HepG2 (cell line): ENCODE measurements around the gene SIK2. TPM values are rescaled to one million over a fixed set of nuclear protein-coding genes. Genes with fewer than 3 reads are reported as not detected.
A peak's percentile ranks its signal among the peaks of the same experiment; 100 is the strongest.

Source experiments
- CEBPB ChIP-seq: IDR thresholded peaks from 2 replicates; pipeline ENCODE4 v1.6.1; 2011; ENCODE audit warnings: low read depth, low read length, improper control_type of control experiment, borderline replicate concordance
- IRF1 ChIP-seq: sonication (generic); formaldehyde crosslinking; IDR thresholded peaks from 2 replicates; pipeline ENCODE4 v1.4.0; 2020; ENCODE audit warnings: low read depth, mild to moderate bottlenecking, missing genetic modification reagents
- MYPOP ChIP-seq: sonication (generic); formaldehyde crosslinking; IDR thresholded peaks from 2 replicates; pipeline ENCODE4 v1.8.1; 2023; ENCODE audit warnings: mild to moderate bottlenecking, moderate library complexity, missing genetic modification reagents
- NAIF1 ChIP-seq: sonication (generic); formaldehyde crosslinking; IDR thresholded peaks from 2 replicates; pipeline ENCODE4 v1.5.0; 2020; ENCODE audit warnings: mild to moderate bottlenecking, missing genetic modification reagents, borderline replicate concordance
- ONECUT2 ChIP-seq: sonication (generic); formaldehyde crosslinking; IDR thresholded peaks from 2 replicates; pipeline ENCODE4 v1.4.0; 2020; ENCODE audit warnings: missing genetic modification reagents
- PHF5A ChIP-seq: IDR thresholded peaks from one replicate; pipeline ENCODE4 v1.6.1; 2018; ENCODE audit warnings: low read depth, missing genetic modification reagents; ENCODE audit not compliant: unreplicated experiment
- PITX1 ChIP-seq: sonication (generic); formaldehyde crosslinking; IDR thresholded peaks from 2 replicates; pipeline ENCODE4 v1.5.1; 2020; ENCODE audit warnings: mild to moderate bottlenecking, missing genetic modification reagents
- RAD51 ChIP-seq: fragments of 450-650 bp; IDR thresholded peaks from 2 replicates; pipeline ENCODE4 v1.6.1; 2016; ENCODE audit warnings: borderline replicate concordance
- ZBTB38 ChIP-seq: sonication (generic); formaldehyde crosslinking; IDR thresholded peaks from 2 replicates; pipeline ENCODE4 v1.5.1; 2020; ENCODE audit warnings: mild to moderate bottlenecking, missing genetic modification reagents
- ZBTB40 ChIP-seq, 2 experiments: fragments of 450-650 bp in 1 of 2; sonication (generic) in 1 of 2; formaldehyde crosslinking in 1 of 2; IDR thresholded peaks; 2 replicates each; pipeline versions ENCODE4 v1.6.1 to v1.8.0; 2016 to 2022; ENCODE audit warnings: antibody characterized with exemption in 1 of 2, mild to moderate bottlenecking in 1 of 2, missing genetic modification reagents in 1 of 2
- ZBTB42 ChIP-seq: sonication (generic); formaldehyde crosslinking; IDR thresholded peaks from 2 replicates; pipeline ENCODE4 v1.5.0; 2020; ENCODE audit warnings: mild to moderate bottlenecking, missing genetic modification reagents
- ZFP1 ChIP-seq: IDR thresholded peaks from 2 replicates; pipeline ENCODE4 v1.6.1; 2016
- ZFP82 ChIP-seq: sonication (generic); formaldehyde crosslinking; IDR thresholded peaks from 2 replicates; pipeline ENCODE4 v1.5.1; 2020; ENCODE audit warnings: mild to moderate bottlenecking, missing genetic modification reagents, borderline replicate concordance
- ZNF225 ChIP-seq: sonication (generic); formaldehyde crosslinking; IDR thresholded peaks from 2 replicates; pipeline ENCODE4 v1.4.0; 2020; ENCODE audit warnings: mild to moderate bottlenecking, missing genetic modification reagents
- ZNF530 ChIP-seq: sonication (generic); formaldehyde crosslinking; IDR thresholded peaks from 2 replicates; pipeline ENCODE4 v1.5.0; 2020; ENCODE audit warnings: low read depth, mild to moderate bottlenecking, missing genetic modification reagents
- ZNF652 ChIP-seq: IDR thresholded peaks from 2 replicates; pipeline ENCODE4 v1.6.1; 2016; ENCODE audit warnings: low read depth, borderline replicate concordance
- ZNF770 ChIP-seq: sonication (generic); formaldehyde crosslinking; IDR thresholded peaks from 2 replicates; pipeline ENCODE4 v1.5.0; 2020; ENCODE audit warnings: mild to moderate bottlenecking, missing genetic modification reagents
- polyA plus RNA-seq, 8 experiments: library from polyadenylated mRNA; depleted of rRNA in 3 of 8; stranded (reverse) in 7 of 8; unstranded in 1 of 8; fragments of >200 nt; fragmentation: Illumina TruSeq in 4 of 8; extraction: Trizol in 4 of 8; gene quantifications; 2 replicates each; pipeline versions ENCODE4 v1.2.1 to v1.2.3, GENCODE V29; 2011 to 2016; ENCODE audit warnings: low read depth in 4 of 8, missing spikeins in 1 of 8, mixed read lengths in 1 of 8; ENCODE audit not compliant: insufficient read depth in 1 of 8
- total RNA-seq, 5 experiments: library from RNA; depleted of rRNA; stranded (reverse); fragments of >200 nt; fragmentation: Illumina TruSeq; extraction: Trizol; gene quantifications; 2 replicates each; pipeline ENCODE4 v1.2.3, GENCODE V29; 2016; ENCODE audit warnings: low read depth in 1 of 5

The SIK2 gene
- total and polyA plus RNA-seq, 2 of the 13 experiments (the other 11 are each of a cell fraction or from before 2014, with no cell fraction given) = 8.1 to 15.4 TPM

- TF ChIP-seq ZBTB40 (IDR thresholded peaks at IDR 0.05) (no peak), ZBTB40 (CRISPR knock-in tag; IDR thresholded peaks at IDR 0.05) (peak; percentile 39; the same call in 1 of the 2 replicates), RAD51 (no peak), PITX1 (peak; percentile 93), ZNF225 (peak; percentile 73; the same call in 1 of the 2 replicates), NAIF1 (CRISPR knock-in tag) (0 out of 2 replicates have a peak, but pooled peaks have one; percentile 60), ZNF652 (CRISPR knock-in tag) (peak; percentile 29; the same call in 1 of the 2 replicates), CEBPB (peak; percentile 67; the same call in 1 of the 2 replicates), IRF1 (CRISPR knock-in tag) (no peak), MYPOP (CRISPR knock-in tag) (peak; percentile 40; the same call in 1 of the 2 replicates), ZBTB38 (CRISPR knock-in tag) (peak; percentile 100), ZBTB42 (CRISPR knock-in tag) (no peak), ZNF530 (no peak), ZFP82 (no peak), ZNF770 (CRISPR knock-in tag) (no peak), ONECUT2 (CRISPR knock-in tag) (peak; percentile 99), ZFP1 (CRISPR knock-in tag) (peak; percentile 54; the same call in 1 of the 2 replicates), PHF5A (CRISPR knock-in tag) (peak; percentile 61)
Observed at GRCh38 chr11:111726301-111726713, 124.1 kb downstream of the SIK2 start (continued).
